ENCODE results near the gene NGFR. TPM values are rescaled to one million over a fixed set of nuclear protein-coding genes. Genes with fewer than 3 reads are reported as not detected.

NGFR gene
- total RNA-seq, 1 donor from 2014 or later: 131 TPM

DNA sequence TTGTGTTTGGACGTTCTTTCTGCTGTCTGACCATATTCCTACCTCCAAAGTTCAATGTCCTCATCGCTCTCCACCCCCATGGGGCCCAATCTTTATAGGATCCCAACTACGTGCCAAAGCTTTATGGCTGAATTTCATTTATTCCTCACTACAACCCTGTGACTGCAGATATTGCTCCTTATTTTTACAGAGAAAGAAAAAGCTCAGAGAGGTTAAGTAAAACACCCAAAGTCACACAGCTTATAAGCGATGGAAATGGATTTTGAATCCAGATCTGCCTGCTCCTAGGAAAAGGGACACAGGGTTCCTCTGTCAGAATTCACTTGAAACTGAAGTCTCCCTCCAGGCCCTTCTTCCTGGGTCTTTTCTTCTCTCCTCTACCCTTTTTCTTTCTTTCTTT, 9.3 kb downstream of the NGFR start:
- TF ChIP-seq, protein P1, sequence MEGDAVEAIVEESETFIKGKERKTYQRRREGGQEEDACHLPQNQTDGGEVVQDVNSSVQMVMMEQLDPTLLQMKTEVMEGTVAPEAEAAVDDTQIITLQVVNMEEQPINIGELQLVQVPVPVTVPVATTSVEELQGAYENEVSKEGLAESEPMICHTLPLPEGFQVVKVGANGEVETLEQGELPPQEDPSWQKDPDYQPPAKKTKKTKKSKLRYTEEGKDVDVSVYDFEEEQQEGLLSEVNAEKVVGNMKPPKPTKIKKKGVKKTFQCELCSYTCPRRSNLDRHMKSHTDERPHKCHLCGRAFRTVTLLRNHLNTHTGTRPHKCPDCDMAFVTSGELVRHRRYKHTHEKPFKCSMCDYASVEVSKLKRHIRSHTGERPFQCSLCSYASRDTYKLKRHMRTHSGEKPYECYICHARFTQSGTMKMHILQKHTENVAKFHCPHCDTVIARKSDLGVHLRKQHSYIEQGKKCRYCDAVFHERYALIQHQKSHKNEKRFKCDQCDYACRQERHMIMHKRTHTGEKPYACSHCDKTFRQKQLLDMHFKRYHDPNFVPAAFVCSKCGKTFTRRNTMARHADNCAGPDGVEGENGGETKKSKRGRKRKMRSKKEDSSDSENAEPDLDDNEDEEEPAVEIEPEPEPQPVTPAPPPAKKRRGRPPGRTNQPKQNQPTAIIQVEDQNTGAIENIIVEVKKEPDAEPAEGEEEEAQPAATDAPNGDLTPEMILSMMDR (IDR thresholded peaks at IDR 0.05; ENCODE audit: partially characterized antibody, unreplicated experiment): no peak
- no peak for DNase-seq
- Mint-ChIP-seq H3K36me3 (ENCODE audit: unreplicated experiment) (no peaks in the 10 kb centered on the region), H3K4me3 (ENCODE audit: unreplicated experiment) (no peak overlapping the region), H3K4me1 (ENCODE audit: low read depth, unreplicated experiment) (peaks cover 42% of the 10 kb centered on the region), H3K27me3 (ENCODE audit: unreplicated experiment) (peaks cover 10% of the 10 kb centered on the region), H3K9me3 (ENCODE audit: unreplicated experiment) (peaks cover 1% of the 10 kb centered on the region), H3K27ac (ENCODE audit: unreplicated experiment) (no peak overlapping the region)

DNA sequence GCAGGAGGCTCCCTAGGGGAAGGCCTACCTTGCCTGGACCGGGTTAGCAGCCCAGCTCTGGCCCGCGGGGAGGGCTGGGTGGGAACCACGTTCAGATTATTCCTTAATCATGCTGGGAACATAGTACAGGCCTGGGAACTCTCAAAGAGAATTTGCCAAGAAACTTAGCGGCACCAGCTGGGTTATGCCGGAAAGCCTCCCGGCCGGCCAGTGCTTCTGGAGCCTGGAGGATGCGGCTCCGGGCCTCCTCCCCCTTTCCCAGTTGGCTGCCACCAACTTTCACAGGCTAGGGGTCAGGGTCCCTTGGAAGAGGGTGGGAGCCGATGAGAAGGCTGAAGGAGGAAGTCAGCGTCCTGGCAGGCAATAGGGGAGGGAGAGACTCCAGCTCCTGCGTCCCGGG, 10.8 kb downstream of the NGFR start:
- Mint-ChIP-seq H3K27ac (ENCODE audit: unreplicated experiment) (no peak overlapping the region), H3K4me3 (ENCODE audit: unreplicated experiment) (no peak overlapping the region), H3K36me3 (ENCODE audit: unreplicated experiment) (no peaks in the 10 kb centered on the region), H3K27me3 (ENCODE audit: unreplicated experiment) (peaks cover 10% of the 10 kb centered on the region), H3K9me3 (ENCODE audit: unreplicated experiment) (no peaks in the 10 kb centered on the region), H3K4me1 (ENCODE audit: low read depth, unreplicated experiment) (peaks cover 35% of the 10 kb centered on the region)
- TF ChIP-seq, protein P1 (IDR thresholded peaks at IDR 0.05; ENCODE audit: partially characterized antibody, unreplicated experiment): no peak
- DNase-seq: no peak

DNA sequence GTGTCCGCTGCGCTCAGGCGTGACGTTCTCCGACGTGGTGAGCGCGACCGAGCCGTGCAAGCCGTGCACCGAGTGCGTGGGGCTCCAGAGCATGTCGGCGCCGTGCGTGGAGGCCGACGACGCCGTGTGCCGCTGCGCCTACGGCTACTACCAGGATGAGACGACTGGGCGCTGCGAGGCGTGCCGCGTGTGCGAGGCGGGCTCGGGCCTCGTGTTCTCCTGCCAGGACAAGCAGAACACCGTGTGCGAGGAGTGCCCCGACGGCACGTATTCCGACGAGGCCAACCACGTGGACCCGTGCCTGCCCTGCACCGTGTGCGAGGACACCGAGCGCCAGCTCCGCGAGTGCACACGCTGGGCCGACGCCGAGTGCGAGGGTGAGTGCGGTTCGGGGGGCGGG, 11.2 kb downstream of the NGFR start:
- Mint-ChIP-seq H3K27me3 (ENCODE audit: unreplicated experiment) (peaks cover 11% of the 10 kb centered on the region), H3K9me3 (ENCODE audit: unreplicated experiment) (peaks cover 2% of the 10 kb centered on the region), H3K4me3 (ENCODE audit: unreplicated experiment) (no peak overlapping the region), H3K27ac (ENCODE audit: unreplicated experiment) (no peak overlapping the region), H3K4me1 (ENCODE audit: low read depth, unreplicated experiment) (peaks cover 36% of the 10 kb centered on the region), H3K36me3 (ENCODE audit: unreplicated experiment) (no peaks in the 10 kb centered on the region)
- TF ChIP-seq, protein P1 (IDR thresholded peaks at IDR 0.05; ENCODE audit: partially characterized antibody, unreplicated experiment): no peak
- DNase-seq: no peak

DNA sequence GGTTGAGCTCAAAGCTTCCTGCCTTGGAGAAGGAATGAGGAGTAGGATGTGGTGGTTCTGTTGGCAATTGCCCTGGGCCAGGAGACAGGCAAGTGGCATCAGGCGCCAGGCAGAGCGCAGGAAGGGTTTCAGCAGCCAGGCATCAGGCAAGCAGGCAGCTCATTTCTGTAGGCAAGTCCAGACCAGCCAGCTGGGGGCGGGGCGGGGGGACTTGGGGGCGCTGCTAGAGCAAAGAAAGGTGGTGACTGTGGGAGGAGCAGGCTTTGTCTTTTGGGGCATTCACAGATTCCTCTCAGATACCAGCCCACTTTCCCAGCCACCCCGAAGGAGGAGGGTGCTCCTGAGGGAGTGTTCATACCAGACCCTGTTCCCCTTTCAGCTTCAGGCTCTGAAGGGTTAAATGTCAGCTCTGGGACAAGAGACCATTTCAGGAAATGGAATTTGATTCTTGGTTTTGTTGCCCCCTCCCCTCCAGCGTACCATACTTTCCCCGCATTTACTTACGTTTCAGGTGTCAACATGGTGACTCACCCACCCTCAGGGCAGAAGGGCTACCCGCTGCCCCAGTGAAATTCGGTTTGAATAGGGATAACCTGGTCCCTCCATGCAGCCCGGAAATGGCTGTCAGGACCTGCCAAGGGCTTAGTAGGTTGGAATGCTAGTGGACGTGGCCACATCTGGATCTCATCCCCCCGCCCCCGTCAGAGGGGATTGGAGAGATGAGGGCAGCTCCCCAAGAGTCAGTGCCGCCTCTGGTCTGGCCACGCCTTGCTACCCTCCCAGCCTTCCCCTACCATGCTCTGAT, 13.2 kb downstream of the NGFR start:
- H3K4me3 Mint-ChIP-seq (ENCODE audit: unreplicated experiment): peak overlapping the region; percentile 55
- peaks cover 7% of the 10 kb centered on the region for H3K9me3 Mint-ChIP-seq (ENCODE audit: unreplicated experiment)
- H3K4me1 Mint-ChIP-seq (ENCODE audit: low read depth, unreplicated experiment): peaks cover 37% of the 10 kb centered on the region
- DNase-seq: no peak
- no peaks in the 10 kb centered on the region for H3K36me3 Mint-ChIP-seq (ENCODE audit: unreplicated experiment)
- H3K27me3 Mint-ChIP-seq (ENCODE audit: unreplicated experiment): peaks cover 9% of the 10 kb centered on the region
- TF ChIP-seq, protein P1 (IDR thresholded peaks at IDR 0.05; ENCODE audit: partially characterized antibody, unreplicated experiment): no peak
- H3K27ac Mint-ChIP-seq (ENCODE audit: unreplicated experiment): no peak overlapping the region

DNA sequence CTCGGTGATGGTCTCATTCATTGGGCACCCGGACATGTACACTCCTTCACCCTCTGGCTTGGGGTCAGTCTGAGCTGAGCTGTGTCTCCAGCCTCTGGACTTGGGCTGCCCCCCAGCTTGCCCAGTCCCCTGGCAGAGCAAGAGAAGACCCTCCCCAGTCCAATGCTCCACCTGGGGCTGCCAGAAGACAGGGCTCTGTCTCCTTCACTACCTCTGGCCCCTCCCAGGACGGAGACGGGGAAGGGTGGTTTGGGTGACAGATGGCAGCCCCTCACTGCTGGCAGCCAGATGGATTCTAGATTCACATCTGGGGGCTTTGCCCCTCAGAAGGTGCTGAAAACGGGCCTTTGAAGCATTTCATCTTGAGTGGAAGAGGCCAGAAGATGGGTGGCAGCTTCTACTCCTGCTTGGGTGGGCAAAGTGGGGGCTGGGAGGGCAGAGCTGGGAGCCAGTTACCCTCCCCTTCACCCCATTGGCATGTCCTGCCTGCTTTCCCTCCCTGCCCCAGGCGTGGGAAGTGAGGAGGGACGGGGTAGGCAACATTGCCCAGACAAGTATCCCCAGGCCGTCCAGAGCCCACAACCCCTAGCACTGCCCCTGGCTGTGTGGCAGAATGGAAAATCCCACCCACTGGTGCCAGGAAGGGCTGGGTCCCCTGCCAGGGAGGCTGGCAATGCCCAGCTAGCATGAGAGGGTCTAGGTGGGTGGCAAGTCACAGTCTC, 13.9 kb downstream of the NGFR start:
- no peak for DNase-seq
- Mint-ChIP-seq H3K4me1 (ENCODE audit: low read depth, unreplicated experiment) (peaks cover 40% of the 10 kb centered on the region), H3K9me3 (ENCODE audit: unreplicated experiment) (peaks cover 8% of the 10 kb centered on the region), H3K27ac (ENCODE audit: unreplicated experiment) (no peak overlapping the region), H3K4me3 (ENCODE audit: unreplicated experiment) (peak overlapping the region; percentile 55), H3K36me3 (ENCODE audit: unreplicated experiment) (no peaks in the 10 kb centered on the region), H3K27me3 (ENCODE audit: unreplicated experiment) (peaks cover 10% of the 10 kb centered on the region)
- TF ChIP-seq, protein P1 (IDR thresholded peaks at IDR 0.05; ENCODE audit: partially characterized antibody, unreplicated experiment): no peak
